ENCODE results near the gene BRMS1L. TPM values are rescaled to one million over a fixed set of nuclear protein-coding genes. Genes with fewer than 3 reads are reported as not detected.
A peak's percentile ranks its signal among the peaks of the same experiment; 100 is the strongest.

Gene BRMS1L
- total and polyA plus RNA-seq, 2 donors (not counting 3 experiments of a cell fraction or from before 2014, with no cell fraction given), result 4.0 to 7.7 TPM

DNA sequence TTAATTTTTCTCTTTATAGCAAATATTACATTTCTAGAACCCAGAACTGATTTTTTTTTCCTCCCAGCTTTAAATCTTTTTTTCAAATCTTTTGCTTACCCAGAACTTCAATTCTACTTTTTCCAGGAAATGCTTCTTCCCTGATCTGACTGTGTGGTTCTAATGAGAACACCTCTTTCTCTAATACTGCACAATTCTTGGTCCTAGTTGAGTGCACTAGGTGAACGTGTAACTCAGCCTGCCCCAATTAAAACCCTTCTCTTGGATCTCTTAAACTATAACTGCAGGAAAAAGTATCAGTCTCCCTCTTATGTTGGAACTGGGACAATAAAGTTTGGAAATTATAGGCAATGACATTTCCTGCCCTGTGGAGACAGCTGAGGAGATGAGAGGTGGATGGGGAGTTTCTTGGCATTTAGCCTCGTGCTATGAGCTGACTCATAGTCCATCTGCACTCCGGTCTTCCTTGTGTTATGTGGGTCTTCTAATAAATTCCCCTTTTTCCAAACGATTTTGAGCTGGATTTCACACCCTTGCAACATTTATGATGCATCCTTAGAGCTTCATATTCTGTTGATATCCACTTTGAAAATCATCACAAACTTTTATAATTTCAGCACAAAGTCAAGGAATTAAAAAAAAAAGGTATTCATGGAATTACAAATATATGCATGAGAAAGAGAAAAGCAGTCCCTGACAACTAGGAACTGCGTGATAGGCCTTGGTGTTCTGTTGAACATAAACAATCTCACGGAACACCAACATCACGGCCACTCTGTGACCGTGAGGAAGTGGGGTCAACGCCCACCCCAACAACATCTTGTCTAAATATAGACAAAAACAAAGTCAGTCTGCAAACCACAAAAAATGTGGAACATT lies 52.4 kb downstream of the BRMS1L start:
- Histone ChIP-seq H4K20me1 (replicated peaks; ENCODE audit: control insufficient read depth, extremely low read depth, insufficient read depth, low read length) (no peaks in the 10 kb centered on the region), H3K79me2 (ENCODE audit: control insufficient read depth, insufficient read depth, low read length) (no peaks in the 10 kb centered on the region), H3K27ac (ENCODE audit: insufficient read depth, low read depth, low read length) (peak overlapping the region; percentile 10), H3K36me3 (ENCODE audit: control insufficient read depth in 2 of 2, extremely low read depth in 1 of 2, insufficient read depth in 2 of 2, low read length in 2 of 2) (no peaks in the 10 kb centered on the region), H3K27me3 (ENCODE audit: control insufficient read depth in 2 of 2, insufficient read depth in 2 of 2, low read length in 2 of 2) (no peaks in the 10 kb centered on the region), H3K4me2 (ENCODE audit: insufficient read depth, low read length) (peak overlapping the region; percentile 27), H3K4me3 (replicated peaks in 1 of 3; ENCODE audit: insufficient read depth in 1 of 3, low read depth in 1 of 3, low read length in 3 of 3) (no peak overlapping the region), H3K4me1 (ENCODE audit: control insufficient read depth, extremely low read depth, insufficient read depth, low read length) (peaks cover 13% of the 10 kb centered on the region), H2AFZ (ENCODE audit: low read depth, low read length) (no peak overlapping the region), H3K9me3 (replicated peaks; ENCODE audit: control insufficient read depth, insufficient read depth, low read length) (no peaks in the 10 kb centered on the region), H3K9ac (replicated peaks; ENCODE audit: extremely low read depth, insufficient read depth, low read length) (no peak overlapping the region), H3K9me1 (replicated peaks; ENCODE audit: control insufficient read depth, extremely low read depth, insufficient read depth, low read length) (no peaks in the 10 kb centered on the region)
- ChIA-PET POLR2A (no interaction called here), CTCF (interaction anchor here (0.7 to 1.4 kb wide), 2 partner anchors 56 to 496 kb away, joined by 3 read pairs; no protein-coding TSS in a partner anchor)
- intact Hi-C loops (cut with micrococcal nuclease) (loop anchor here (1.0 to 5.0 kb wide), 2 partner anchors 51 to 191 kb away; partner anchors contain the start of gene BRMS1L), dilution Hi-C loops (cut with MboI; ENCODE audit: extremely low pct_ligation_motif_present, low sequenced_read_pairs) (no loop called here)
- DNase-seq (ENCODE audit: low read depth, low spot score) (peak; percentile 89), FAIRE-seq (peak; percentile 96)
- no TSS peak for BruUV-seq (replicated peaks)
- TF ChIP-seq JUN (IDR thresholded peaks at IDR 0.05; ENCODE audit: borderline replicate concordance, insufficient read depth, insufficient read length, low read depth), result peak; percentile 55
- TF ChIP-seq, protein P1, sequence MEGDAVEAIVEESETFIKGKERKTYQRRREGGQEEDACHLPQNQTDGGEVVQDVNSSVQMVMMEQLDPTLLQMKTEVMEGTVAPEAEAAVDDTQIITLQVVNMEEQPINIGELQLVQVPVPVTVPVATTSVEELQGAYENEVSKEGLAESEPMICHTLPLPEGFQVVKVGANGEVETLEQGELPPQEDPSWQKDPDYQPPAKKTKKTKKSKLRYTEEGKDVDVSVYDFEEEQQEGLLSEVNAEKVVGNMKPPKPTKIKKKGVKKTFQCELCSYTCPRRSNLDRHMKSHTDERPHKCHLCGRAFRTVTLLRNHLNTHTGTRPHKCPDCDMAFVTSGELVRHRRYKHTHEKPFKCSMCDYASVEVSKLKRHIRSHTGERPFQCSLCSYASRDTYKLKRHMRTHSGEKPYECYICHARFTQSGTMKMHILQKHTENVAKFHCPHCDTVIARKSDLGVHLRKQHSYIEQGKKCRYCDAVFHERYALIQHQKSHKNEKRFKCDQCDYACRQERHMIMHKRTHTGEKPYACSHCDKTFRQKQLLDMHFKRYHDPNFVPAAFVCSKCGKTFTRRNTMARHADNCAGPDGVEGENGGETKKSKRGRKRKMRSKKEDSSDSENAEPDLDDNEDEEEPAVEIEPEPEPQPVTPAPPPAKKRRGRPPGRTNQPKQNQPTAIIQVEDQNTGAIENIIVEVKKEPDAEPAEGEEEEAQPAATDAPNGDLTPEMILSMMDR (IDR thresholded peaks at IDR 0.05; ENCODE audit: extremely low read depth in 1 of 2, insufficient read depth in 1 of 2, low read depth in 1 of 2, low read length in 2 of 2), result no peak
- peak; percentile 81 for TF ChIP-seq FOS (IDR thresholded peaks at IDR 0.05; ENCODE audit: borderline replicate concordance, insufficient read depth, low read length)

Data from endothelial cell of umbilical vein (primary cell).